Measurements from ENCODE around the gene PIK3AP1.
"Not testable (repeated sequence)": the region's sequence is repeated elsewhere in the genome, so short reads cannot be mapped to it uniquely, and the experiment has no call there.

PIK3AP1 gene

GRCh38 chr10:96570511-96570910 lies 149.8 kb downstream of the PIK3AP1 start:
- no peak for DNase-seq

- no peak for DNase-seq
Observed at GRCh38 chr10:96568402-96568801, 151.9 kb downstream of the PIK3AP1 start.

- DNase-seq: peak; percentile 33
Observed at GRCh38 chr10:96565774-96566173, 154.5 kb downstream of the PIK3AP1 start.

GRCh38 chr10:96560966-96561887 lies 159.1 kb downstream of the PIK3AP1 start:
- no peak for DNase-seq

GRCh38 chr10:96560489-96560888 lies 159.8 kb downstream of the PIK3AP1 start:
- no peak for DNase-seq

GRCh38 chr10:96556003-96556402 lies 164.3 kb downstream of the PIK3AP1 start:
- DNase-seq: peak; percentile 8

GRCh38 chr10:96555330-96555729 lies 165.0 kb downstream of the PIK3AP1 start:
- no peak for DNase-seq

- DNase-seq: no peak
Observed at GRCh38 chr10:96548589-96548988, 171.7 kb downstream of the PIK3AP1 start.

GRCh38 chr10:96545558-96545957 lies 174.8 kb downstream of the PIK3AP1 start:
- DNase-seq: not testable (repeated sequence)

Measured in CD4-positive, alpha-beta T cell treated with Interleukin-4 for 4 hours (primary cell).